K562 (cell line): Measurements from ENCODE around the gene GBF1. TPM values are rescaled to one million over a fixed set of nuclear protein-coding genes. Genes with fewer than 3 reads are reported as not detected.

ENCODE experiments used
- ATAC-seq: fragments of 200-7000 bp; cut with Tn5 transposase; 3 replicates; pipeline ENCODE4 v1.9.1; 2020; ENCODE audit warnings: moderate library complexity
- BruUV-seq: library from RNA; stranded (reverse); fragments of 400-500 nt; replicated peaks from 2 replicates; lab custom pipeline; 2021; lab: Mats Ljungman, UMichigan
- CTCF ChIA-PET: fragments of 300-600 bp; formaldehyde crosslinking; extraction: SDS; loops from one replicate; lab custom pipeline; 2021; ENCODE audit warnings: low intra/inter-chr PET ratio; lab: Yijun Ruan, JAX
- POLR2A ChIA-PET: fragments of 300-600, 350-650 bp; sonication (Branson Sonifier 250); formaldehyde crosslinking; extraction: SDS; loops from one replicate; lab custom pipeline; 2021; ENCODE audit warnings: antibody characterized with exemption, inconsistent platforms; lab: Yijun Ruan, JAX
- DNase-seq, 4 experiments: peaks; one replicate each; pipeline versions ENCODE4 v3.0.0 to v3.0.0-alpha.2; 2011 to 2018; ENCODE audit warnings: low spot score in 3 of 4, mixed read lengths in 3 of 4; ENCODE audit errors: extremely low read depth in 1 of 4
- FAIRE-seq: peaks from 2 replicates; lab custom pipeline; 2011; peaks lifted over from hg19 to GRCh38; lab: Jason Lieb, UNC
- H2AFZ ChIP-seq: 2 replicates; pipeline ENCODE4 v1.6.0; 2011; ENCODE audit warnings: low read depth, low read length, control low read depth, inconsistent platforms
- H3K27ac ChIP-seq: fragments of 200-600 bp; 3 replicates; pipeline ENCODE4 v1.8.0; 2011; ENCODE audit warnings: low read depth, mild to moderate bottlenecking, control low read depth, inconsistent platforms, low read length, moderate library complexity, mixed read lengths; ENCODE audit errors: extremely low read depth
- H3K27me3 ChIP-seq, 2 experiments: fragments of 300-600 bp in 1 of 2; 2 replicates in 1 of 2; 3 replicates in 1 of 2; pipeline versions ENCODE4 v1.6.0 to v1.8.0; 2011; ENCODE audit warnings: inconsistent platforms in 2 of 2, low read length in 2 of 2, mild to moderate bottlenecking in 1 of 2, mixed read lengths in 1 of 2, moderate library complexity in 1 of 2; ENCODE audit not compliant: control insufficient read depth in 2 of 2, insufficient read depth in 2 of 2
- H3K36me3 ChIP-seq: fragments of 300-600 bp; 3 replicates; pipeline ENCODE4 v1.8.0; 2011; ENCODE audit warnings: mild to moderate bottlenecking, low read length, inconsistent platforms; ENCODE audit not compliant: control insufficient read depth, insufficient read depth
- H3K4me1 ChIP-seq, 2 experiments: fragments of 200-600 bp in 1 of 2; replicated peaks in 1 of 2; 2 replicates in 1 of 2; 3 replicates in 1 of 2; pipeline versions ENCODE4 v1.5.1 to v1.8.0; 2011; ENCODE audit warnings: inconsistent platforms in 2 of 2, low read length in 2 of 2, mild to moderate bottlenecking in 1 of 2, mixed read lengths in 1 of 2, moderate library complexity in 1 of 2; ENCODE audit not compliant: control insufficient read depth in 2 of 2, insufficient read depth in 2 of 2
- H3K4me2 ChIP-seq: 2 replicates; pipeline ENCODE4 v1.6.1; 2011; ENCODE audit warnings: low read length, control low read depth, inconsistent platforms, mixed read lengths; ENCODE audit not compliant: insufficient read depth
- H3K4me3 ChIP-seq: fragments of 200-600 bp; sonication (generic), shearing (Covaris generic); 2 replicates; pipeline ENCODE4 v1.5.1; 2016; ENCODE audit warnings: control low read depth, inconsistent platforms
- H3K79me2 ChIP-seq: fragments of 200-600 bp; 3 replicates; pipeline ENCODE4 v1.8.0; 2011; ENCODE audit warnings: low read length, inconsistent platforms; ENCODE audit not compliant: control insufficient read depth, insufficient read depth
- H3K9ac ChIP-seq, 2 experiments: 2 replicates each; pipeline versions ENCODE4 v1.6.0 to v1.6.1; 2011; ENCODE audit warnings: low read depth in 2 of 2, low read length in 2 of 2, control low read depth in 1 of 2, inconsistent platforms in 1 of 2, mild to moderate bottlenecking in 1 of 2, mixed read lengths in 1 of 2; ENCODE audit not compliant: insufficient read depth in 1 of 2
- H3K9me1 ChIP-seq: one replicate; pipeline ENCODE4 v1.6.0; 2011; ENCODE audit warnings: inconsistent platforms, mild to moderate bottlenecking, low read length, moderate library complexity; ENCODE audit not compliant: control insufficient read depth, insufficient read depth
- H3K9me3 ChIP-seq: replicated peaks from 2 replicates; pipeline ENCODE4 v1.5.1; 2011; ENCODE audit warnings: low read depth, low read length, inconsistent platforms; ENCODE audit not compliant: control insufficient read depth, insufficient read depth
- H4K20me1 ChIP-seq: replicated peaks from 2 replicates; pipeline ENCODE4 v1.6.1; 2011; ENCODE audit warnings: low read length, inconsistent platforms, mixed read lengths; ENCODE audit not compliant: control insufficient read depth, insufficient read depth
- CBX3 ChIP-seq, 2 experiments: IDR thresholded peaks; 1 replicate in 1 of 2; 2 replicates in 1 of 2; pipeline ENCODE4 v1.6.1; 2012; ENCODE audit warnings: inconsistent platforms in 2 of 2, low read length in 2 of 2, borderline replicate concordance in 1 of 2, control low read depth in 1 of 2
- CC2D1A ChIP-seq: fragments of 450-650 bp; IDR thresholded peaks from 2 replicates; pipeline ENCODE4 v1.6.1; 2017; ENCODE audit warnings: mild to moderate bottlenecking
- CTBP1 ChIP-seq: fragments of 450-650 bp; IDR thresholded peaks from 2 replicates; pipeline ENCODE4 v1.6.1; 2016; ENCODE audit warnings: borderline replicate concordance
- ESRRB ChIP-seq: fragments of 250-450 bp; sonication (Bioruptor Pico); IDR thresholded peaks from 2 replicates; pipeline ENCODE4 v1.5.0; 2020; ENCODE audit warnings: mild to moderate bottlenecking, moderate library complexity, borderline replicate concordance
- IFI16 ChIP-seq: fragments of 250-450 bp; sonication (Bioruptor Pico); IDR thresholded peaks from 2 replicates; pipeline ENCODE4 v2.1.2; 2022; ENCODE audit warnings: mild to moderate bottlenecking, inconsistent platforms
- KDM5B ChIP-seq: fragments of 200-600 bp; sonication (generic); IDR thresholded peaks from 2 replicates; pipeline ENCODE4 v1.6.1; 2012; ENCODE audit warnings: low read depth, mild to moderate bottlenecking, moderate library complexity, low read length, control low read depth, inconsistent platforms; ENCODE audit not compliant: insufficient replicate concordance
- MAZ ChIP-seq, 2 experiments: fragments of 450-650 bp in 1 of 2; sonication (generic) in 1 of 2; formaldehyde crosslinking; IDR thresholded peaks in 1 of 2; conservative IDR thresholded peaks in 1 of 2; 2 replicates each; pipeline versions ENCODE4 v1.4.0 to v1.5.0; 2020; ENCODE audit warnings: mild to moderate bottlenecking in 1 of 2, missing genetic modification reagents in 1 of 2
- RFX1 ChIP-seq: fragments of 450-650 bp; IDR thresholded peaks from 2 replicates; pipeline ENCODE4 v1.6.1; 2016; ENCODE audit warnings: mild to moderate bottlenecking, moderate library complexity
- SMC3 ChIP-seq: conservative IDR thresholded peaks from 2 replicates; pipeline ENCODE4 v1.6.1; 2011; ENCODE audit warnings: low read depth, low read length, improper control_type of control experiment; ENCODE audit not compliant: insufficient read depth
- YY1 ChIP-seq, 3 experiments: IDR thresholded peaks; 2 replicates each; pipeline ENCODE4 v1.6.1; 2011; ENCODE audit warnings: low read length in 2 of 3, mild to moderate bottlenecking in 2 of 3, moderate library complexity in 2 of 3, borderline replicate concordance in 1 of 3, control low read depth in 1 of 3, low read depth in 1 of 3; ENCODE audit not compliant: insufficient read depth in 3 of 3, insufficient replicate concordance in 2 of 3, control insufficient read depth in 1 of 3, insufficient read length in 1 of 3; ENCODE audit errors: extremely low read depth in 1 of 3
- ZNF699 ChIP-seq: fragments of 250-450 bp; sonication (Bioruptor Pico); IDR thresholded peaks from 2 replicates; pipeline ENCODE4 v1.8.0; 2021; ENCODE audit warnings: mild to moderate bottlenecking, moderate library complexity; ENCODE audit not compliant: insufficient replicate concordance
- WGBS: fragments of 100-300 bp; shearing (Covaris generic); methylation state at CpG from one replicate; pipeline ENCODE4 v1.1.6; 2016; ENCODE audit warnings: low coverage, mixed read lengths; ENCODE audit not compliant: insufficient coverage; ENCODE audit errors: missing lambda C conversion rate; 5-methylcytosine and 5-hydroxymethylcytosine counted together
- in situ Hi-C: fragments of 300-500 bp; cut with MboI; formaldehyde crosslinking; loops from 4 replicates; pipeline ENCODE4 v1.15.0; 2018; ENCODE audit warnings: inconsistent platforms, mixed read lengths
- intact Hi-C: fragments of 100-400 bp; cut with micrococcal nuclease; formaldehyde crosslinking; loops from 2 replicates; pipeline ENCODE4 v1.14.2; 2022
- polyA plus RNA-seq, 8 experiments: library from polyadenylated mRNA; depleted of rRNA in 4 of 8; stranded (reverse) in 5 of 8; unstranded in 3 of 8; fragments of >200 nt; fragmentation: Nextera tagmentation in 2 of 8; fragmentation: Illumina TruSeq in 1 of 8; extraction: Ambion mirVana in 2 of 8; extraction: Trizol in 1 of 8; gene quantifications; 2 replicates each; pipeline versions ENCODE4 v1.2.1 to v1.2.3, GENCODE V29; 2011 to 2014; ENCODE audit warnings: inconsistent platforms in 1 of 8, missing spikeins in 1 of 8
- total RNA-seq, 7 experiments: library from RNA; depleted of rRNA in 6 of 7; stranded (reverse); fragments of >200 nt in 6 of 7; fragmentation: Illumina TruSeq in 2 of 7; extraction: Trizol in 2 of 7; gene quantifications; 2 replicates each; pipeline versions ENCODE4 v1.2.1 to v1.2.3, GENCODE V29; 2011 to 2021; ENCODE audit warnings: low replicate concordance in 1 of 7
- TF ChIP-seq, protein P1 (sequence below): sonication (generic); formaldehyde crosslinking; IDR thresholded peaks from 2 replicates; pipeline ENCODE4 v1.8.0; 2022; ENCODE audit warnings: missing genetic modification reagents, mild to moderate bottlenecking, moderate library complexity, borderline replicate concordance

Gene GBF1
- total and polyA plus RNA-seq, 9 of the 15 experiments (the other 6 are each of a cell fraction or from before 2014, with no cell fraction given) = 0.69 to 28.0 (median 10.3) TPM

DNA sequence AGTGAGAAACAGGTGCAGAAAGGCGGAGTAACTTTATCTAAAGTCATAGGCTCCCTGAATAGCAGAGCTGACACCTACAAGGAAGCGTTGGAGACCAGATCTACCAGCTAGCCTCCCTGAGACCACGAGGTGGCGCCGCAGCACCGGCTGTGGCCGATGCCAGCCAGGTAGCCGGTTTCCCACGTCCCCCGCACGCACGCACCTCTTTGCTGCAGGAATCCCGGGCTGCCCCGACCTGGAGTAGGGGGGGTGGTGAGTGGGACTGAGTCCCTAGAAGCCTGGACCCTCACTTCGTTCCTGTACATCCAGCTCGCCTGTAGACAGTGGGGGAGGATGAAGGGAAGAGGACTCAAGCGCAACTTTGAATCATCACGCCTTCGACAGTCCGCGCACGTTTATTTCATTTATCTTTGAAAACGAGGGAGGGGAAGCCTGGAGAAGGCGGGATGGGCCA, 15.5 kb upstream of the GBF1 start:
- POLR2A ChIA-PET = interaction anchor here (0.6 to 3.0 kb wide), 9 partner anchors 9 to 169 kb away, joined by 3 to 12 read pairs (median 3); partner anchors contain the start of gene GBF1
- intact Hi-C loops = loop anchor here (2.0 to 5.0 kb wide), 3 partner anchors 61 to 352 kb away; no protein-coding TSS in a partner anchor
- Histone ChIP-seq H3K9ac (peak overlapping the region in 1 of 2 experiments; percentile 89; a peak in 2 of 4 replicates), H3K36me3 (no peaks in the 10 kb centered on the region), H3K9me1 (no peaks in the 10 kb centered on the region), H3K9me3 (no peaks in the 10 kb centered on the region), H3K79me2 (no peaks in the 10 kb centered on the region), H3K4me1 (peaks cover 14 to 34% of the 10 kb centered on the region in 2 experiments; a peak in 4 of 5 replicates), H3K4me3 (peak overlapping the region; percentile 43), H3K4me2 (peak overlapping the region; percentile 80), H2AFZ (peak overlapping the region; percentile 81), H3K27me3 (peaks cover 0 to 5% of the 10 kb centered on the region in 2 experiments; a peak in 1 of 5 replicates), H3K27ac (no peak overlapping the region), H4K20me1 (no peaks in the 10 kb centered on the region)
- ATAC-seq (peak; percentile 60), FAIRE-seq (peak; percentile 89), DNase-seq (peak; percentile 60 to 86 (median 66))
- no TSS peak for BruUV-seq
- 1% methylated on average over 23 of the region's 24 CpGs for WGBS
- CTCF ChIA-PET = interaction anchor here (0.6 to 3.1 kb wide), 5 partner anchors 117 to 354 kb away, joined by 3 to 26 read pairs (median 12); no protein-coding TSS in a partner anchor
- in situ Hi-C loops = loop anchor here (5.0 to 25.0 kb wide), 2 partner anchors 117 to 357 kb away; no protein-coding TSS in a partner anchor
- TF ChIP-seq ESRRB (CRISPR knock-in tag) (no peak), IFI16 (CRISPR knock-in tag) (no peak), MAZ (CRISPR knock-in tag; conservative IDR thresholded peaks at IDR 0.05 in 1 of 2, IDR thresholded peaks at IDR 0.05 in 1 of 2) (peak in 1 of 2 experiments; percentile 70; a peak in 1 of 4 replicates), CBX3 (IDR thresholded peaks at IDR 0.05; ENCODE audit: borderline replicate concordance in 1 of 2, low read length in 2 of 2) (peak in 1 of 2 experiments; percentile 62; a peak in 1 of 3 replicates), KDM5B (peak; percentile 12), CC2D1A (peak; percentile 60), CTBP1 (peak; percentile 82), SMC3 (peak; percentile 89), YY1 (IDR thresholded peaks at IDR 0.05; ENCODE audit: borderline replicate concordance in 1 of 3, control insufficient read depth in 1 of 3, extremely low read depth in 1 of 3, insufficient read depth in 3 of 3, insufficient read length in 1 of 3, insufficient replicate concordance in 2 of 3, low read depth in 1 of 3, low read length in 2 of 3) (peak in 1 of 3 experiments; percentile 37), RFX1 (no peak), ZNF699 (no peak)
- TF ChIP-seq, protein P1, sequence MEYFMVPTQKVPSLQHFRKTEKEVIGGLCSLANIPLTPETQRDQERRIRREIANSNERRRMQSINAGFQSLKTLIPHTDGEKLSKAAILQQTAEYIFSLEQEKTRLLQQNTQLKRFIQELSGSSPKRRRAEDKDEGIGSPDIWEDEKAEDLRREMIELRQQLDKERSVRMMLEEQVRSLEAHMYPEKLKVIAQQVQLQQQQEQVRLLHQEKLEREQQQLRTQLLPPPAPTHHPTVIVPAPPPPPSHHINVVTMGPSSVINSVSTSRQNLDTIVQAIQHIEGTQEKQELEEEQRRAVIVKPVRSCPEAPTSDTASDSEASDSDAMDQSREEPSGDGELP = peak; percentile 46; the same call in 1 of the 2 replicates
